Colon (tissue), 2 donors: Measurements from ENCODE around the gene ABAT.
"Not testable (repeated sequence)": the region's sequence is repeated elsewhere in the genome, so short reads cannot be mapped to it uniquely, and the experiment has no call there.

ENCODE experiments used
- FAIRE-seq: peaks from 2 replicates; lab custom pipeline; 2012; peaks lifted over from hg19 to GRCh38; lab: Jason Lieb, UNC
- donor health status: control.
- donor health status: control.

ABAT gene

GRCh38 chr16:8649829-8650554, 24.4 kb upstream of the ABAT start:
- FAIRE-seq = no peak

- FAIRE-seq = not testable (repeated sequence)
These were observed 22.5 kb upstream of the ABAT start for GRCh38 chr16:8651958-8652357.

- FAIRE-seq = no peak
These were observed 19.2 kb upstream of the ABAT start for GRCh38 chr16:8655184-8655717.

GRCh38 chr16:8656376-8656775, 18.0 kb upstream of the ABAT start:
- FAIRE-seq = no peak

- FAIRE-seq = no peak
These were observed 13.5 kb upstream of the ABAT start for GRCh38 chr16:8660841-8661301.

GRCh38 chr16:8661703-8662102, 12.7 kb upstream of the ABAT start:
- no peak for FAIRE-seq

- no peak for FAIRE-seq
These were observed 11.0 kb upstream of the ABAT start for GRCh38 chr16:8663192-8664089.

GRCh38 chr16:8665529-8665928, 8.9 kb upstream of the ABAT start:
- no peak for FAIRE-seq

- FAIRE-seq = no peak
These were observed 6.9 kb upstream of the ABAT start for GRCh38 chr16:8667492-8667891.

- FAIRE-seq = no peak
These were observed 6.3 kb upstream of the ABAT start for GRCh38 chr16:8668113-8668512.

GRCh38 chr16:8669481-8669880, 4.9 kb upstream of the ABAT start:
- no peak for FAIRE-seq

- FAIRE-seq = no peak
These were observed 4.3 kb upstream of the ABAT start for GRCh38 chr16:8670014-8670560.

- no peak for FAIRE-seq
These were observed 605 bp upstream of the ABAT start for GRCh38 chr16:8673611-8674412.

GRCh38 chr16:8675183-8676159, 1.1 kb downstream of the ABAT start:
- FAIRE-seq = no peak

- no peak for FAIRE-seq
These were observed 1.7 kb downstream of the ABAT start for GRCh38 chr16:8676160-8676547.

GRCh38 chr16:8676737-8677375, 2.4 kb downstream of the ABAT start:
- FAIRE-seq = no peak

GRCh38 chr16:8677481-8677880, 3.1 kb downstream of the ABAT start:
- no peak for FAIRE-seq

GRCh38 chr16:8678068-8678927, 3.9 kb downstream of the ABAT start:
- FAIRE-seq = no peak

GRCh38 chr16:8679151-8679550, 4.7 kb downstream of the ABAT start:
- no peak for FAIRE-seq
